ENCODE results near the gene CYB561A3. TPM values are rescaled to one million over a fixed set of nuclear protein-coding genes. Genes with fewer than 3 reads are reported as not detected.

CYB561A3 gene
- total RNA-seq, 1 experiment from 2014 or later: 96.9 TPM

DNA sequence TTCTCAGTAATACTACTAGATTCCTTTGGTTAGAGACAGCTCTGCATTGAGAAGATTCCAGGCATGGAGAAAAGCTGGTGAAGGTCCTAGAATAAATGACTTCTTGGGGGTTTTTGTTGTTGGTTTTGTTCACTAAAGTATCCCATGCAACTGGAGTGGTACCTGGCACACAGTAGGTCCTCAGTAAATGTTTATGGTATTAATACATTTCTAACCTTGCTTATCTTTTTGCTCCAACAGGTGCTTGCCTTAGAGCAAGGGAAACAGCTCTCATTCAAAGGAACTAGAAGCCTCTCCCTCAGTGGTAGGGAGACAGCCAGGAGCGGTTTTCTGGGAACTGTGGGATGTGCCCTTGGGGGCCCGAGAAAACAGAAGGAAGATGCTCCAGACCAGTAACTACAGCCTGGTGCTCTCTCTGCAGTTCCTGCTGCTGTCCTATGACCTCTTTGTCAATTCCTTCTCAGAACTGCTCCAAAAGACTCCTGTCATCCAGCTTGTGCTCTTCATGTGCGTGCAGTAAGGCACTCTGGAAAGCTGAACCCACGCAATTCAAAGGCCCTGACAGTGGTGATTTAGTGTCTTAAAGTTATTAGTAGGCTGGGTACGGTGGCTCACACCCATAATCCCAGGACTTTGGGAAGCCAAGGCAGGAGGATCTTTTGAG, 2.5 kb upstream of the CYB561A3 start:
- no peaks in the 10 kb centered on the region for H3K9me3 ChIP-seq (ENCODE audit: insufficient read depth, low read depth)
- intact Hi-C loops (cut with micrococcal nuclease; ENCODE audit: unreplicated experiment): no loop called here
- peak overlapping the region; percentile 94 for H3K4me2 ChIP-seq
- no peak for DNase-seq
- no TSS peak for BruUV-seq (replicated peaks)
- no peaks in the 10 kb centered on the region for H3K9me2 ChIP-seq (ENCODE audit: insufficient read depth)
- H3K79me2 ChIP-seq (ENCODE audit: low read depth): peaks cover 43% of the 10 kb centered on the region
- peak overlapping the region; percentile 86; the same call in 1 of the 2 replicates for H3K4me3 ChIP-seq
- H2AFZ ChIP-seq: no peak overlapping the region
- no peaks in the 10 kb centered on the region for H3K27me3 ChIP-seq (ENCODE audit: insufficient read depth, low read depth)
- peaks cover 20% of the 10 kb centered on the region for H3K4me1 ChIP-seq (replicated peaks; ENCODE audit: insufficient read depth)
- peaks cover 43% of the 10 kb centered on the region for H3K36me3 ChIP-seq (ENCODE audit: low read depth)
- H3F3A ChIP-seq (ENCODE audit: insufficient read depth, low read depth): peaks cover 23% of the 10 kb centered on the region
- no peak overlapping the region for H3K27ac ChIP-seq
- TF ChIP-seq, protein P1, sequence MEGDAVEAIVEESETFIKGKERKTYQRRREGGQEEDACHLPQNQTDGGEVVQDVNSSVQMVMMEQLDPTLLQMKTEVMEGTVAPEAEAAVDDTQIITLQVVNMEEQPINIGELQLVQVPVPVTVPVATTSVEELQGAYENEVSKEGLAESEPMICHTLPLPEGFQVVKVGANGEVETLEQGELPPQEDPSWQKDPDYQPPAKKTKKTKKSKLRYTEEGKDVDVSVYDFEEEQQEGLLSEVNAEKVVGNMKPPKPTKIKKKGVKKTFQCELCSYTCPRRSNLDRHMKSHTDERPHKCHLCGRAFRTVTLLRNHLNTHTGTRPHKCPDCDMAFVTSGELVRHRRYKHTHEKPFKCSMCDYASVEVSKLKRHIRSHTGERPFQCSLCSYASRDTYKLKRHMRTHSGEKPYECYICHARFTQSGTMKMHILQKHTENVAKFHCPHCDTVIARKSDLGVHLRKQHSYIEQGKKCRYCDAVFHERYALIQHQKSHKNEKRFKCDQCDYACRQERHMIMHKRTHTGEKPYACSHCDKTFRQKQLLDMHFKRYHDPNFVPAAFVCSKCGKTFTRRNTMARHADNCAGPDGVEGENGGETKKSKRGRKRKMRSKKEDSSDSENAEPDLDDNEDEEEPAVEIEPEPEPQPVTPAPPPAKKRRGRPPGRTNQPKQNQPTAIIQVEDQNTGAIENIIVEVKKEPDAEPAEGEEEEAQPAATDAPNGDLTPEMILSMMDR (conservative IDR thresholded peaks at IDR 0.05): no peak
- TF ChIP-seq EZH2 (IDR thresholded peaks at IDR 0.05; ENCODE audit: low read depth): no peak
- CTCF ChIA-PET: no interaction called here
- POLR2A ChIA-PET (ENCODE audit: unreplicated experiment): no interaction called here
- H4K20me1 ChIP-seq (ENCODE audit: insufficient read depth): no peaks in the 10 kb centered on the region

DNA sequence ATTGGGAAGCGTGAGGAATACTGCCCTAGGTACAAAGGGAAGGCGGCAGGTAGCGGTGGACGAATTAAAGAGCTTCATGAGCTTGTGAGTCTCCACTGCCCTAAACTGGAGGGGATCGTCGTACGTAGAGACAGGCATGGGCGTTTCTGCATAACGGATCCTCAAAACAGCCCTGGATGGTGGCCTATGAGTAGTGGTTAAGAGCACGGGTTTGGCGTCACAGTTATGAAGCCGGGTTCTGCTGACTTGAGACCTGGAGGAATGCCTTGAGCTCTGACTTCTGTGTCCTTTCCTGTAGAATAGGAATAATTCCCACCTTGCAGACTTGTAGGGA, 827 bp upstream of the CYB561A3 start:
- BruUV-seq (replicated peaks): TSS peak; percentile 62
- H4K20me1 ChIP-seq (ENCODE audit: insufficient read depth): no peaks in the 10 kb centered on the region
- ChIA-PET POLR2A (ENCODE audit: unreplicated experiment) (interaction anchor here (0.6 to 1.7 kb wide), 7 partner anchors 23 to 1463 kb away, joined by 3 to 13 read pairs (median 3); partner anchors contain the start of genes CPSF7, SDHAF2, TMEM109 and TMEM216), CTCF (interaction anchor here (0.7 to 4.3 kb wide), 6 partner anchors 14 to 258 kb away, joined by 3 to 31 read pairs (median 4); partner anchors contain the start of genes CPSF7, SDHAF2 and TMEM216)
- H3K9me2 ChIP-seq (ENCODE audit: insufficient read depth): no peaks in the 10 kb centered on the region
- intact Hi-C loops (cut with micrococcal nuclease; ENCODE audit: unreplicated experiment): loop anchor here (2.0 kb wide), 1 partner anchor 22 kb away; no protein-coding TSS in a partner anchor
- TF ChIP-seq EZH2 (IDR thresholded peaks at IDR 0.05; ENCODE audit: low read depth): no peak
- DNase-seq: peak in 1 of 2 experiments; percentile 57
- H3K27me3 ChIP-seq (ENCODE audit: insufficient read depth, low read depth): no peaks in the 10 kb centered on the region
- peak overlapping the region; percentile 96 for H2AFZ ChIP-seq
- H3K27ac ChIP-seq: peak overlapping the region; percentile 93
- peaks cover 23% of the 10 kb centered on the region for H3F3A ChIP-seq (ENCODE audit: insufficient read depth, low read depth)
- peaks cover 43% of the 10 kb centered on the region for H3K79me2 ChIP-seq (ENCODE audit: low read depth)
- peaks cover 20% of the 10 kb centered on the region for H3K4me1 ChIP-seq (replicated peaks; ENCODE audit: insufficient read depth)
- peak overlapping the region; percentile 86 for H3K4me3 ChIP-seq
- H3K9me3 ChIP-seq (ENCODE audit: insufficient read depth, low read depth): no peaks in the 10 kb centered on the region
- peaks cover 30% of the 10 kb centered on the region for H3K36me3 ChIP-seq (ENCODE audit: low read depth)
- peak overlapping the region; percentile 94 for H3K4me2 ChIP-seq

DNA sequence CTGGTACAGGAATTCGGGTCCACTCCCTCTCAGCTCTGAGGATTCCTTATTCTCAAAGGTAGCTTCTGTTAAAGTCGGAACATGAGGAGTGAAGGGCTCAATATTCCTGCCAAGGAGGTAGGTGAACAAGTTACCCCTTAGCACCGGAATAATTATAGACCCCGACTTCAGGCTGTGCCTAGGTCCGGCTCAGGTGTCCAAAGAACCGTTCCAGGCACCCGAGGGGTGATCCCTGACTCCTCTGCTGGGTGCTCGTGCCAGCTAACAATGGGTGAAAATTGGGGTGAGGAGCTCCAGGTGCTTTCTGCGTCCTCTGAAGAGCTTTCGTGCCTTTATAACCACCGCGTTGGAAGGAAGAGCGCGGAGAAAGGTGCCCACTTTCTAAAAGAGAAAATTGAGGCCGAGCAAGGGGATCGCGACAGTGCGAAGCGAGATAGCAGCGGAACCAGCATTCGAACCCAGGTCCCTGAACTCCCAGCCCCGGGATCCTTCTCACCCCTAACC, 393 bp downstream of the CYB561A3 start:
- Histone ChIP-seq H3K9me2 (ENCODE audit: insufficient read depth) (no peaks in the 10 kb centered on the region), H3K9me3 (ENCODE audit: insufficient read depth, low read depth) (no peaks in the 10 kb centered on the region), H2AFZ (peak overlapping the region; percentile 96), H3K27me3 (ENCODE audit: insufficient read depth, low read depth) (no peaks in the 10 kb centered on the region), H3K4me2 (peak overlapping the region; percentile 94), H3K36me3 (ENCODE audit: low read depth) (peaks cover 21% of the 10 kb centered on the region), H3F3A (ENCODE audit: insufficient read depth, low read depth) (peaks cover 23% of the 10 kb centered on the region), H3K27ac (no peak overlapping the region), H3K4me3 (peak overlapping the region; percentile 86), H3K4me1 (replicated peaks; ENCODE audit: insufficient read depth) (peaks cover 20% of the 10 kb centered on the region), H3K79me2 (ENCODE audit: low read depth) (peaks cover 43% of the 10 kb centered on the region), H4K20me1 (ENCODE audit: insufficient read depth) (no peaks in the 10 kb centered on the region)
- intact Hi-C loops (cut with micrococcal nuclease; ENCODE audit: unreplicated experiment): loop anchor here (1.0 to 2.0 kb wide), 2 partner anchors 25 to 32 kb away; partner anchors contain the start of gene TMEM216
- ChIA-PET CTCF (interaction anchor here (0.7 to 4.3 kb wide), 3 partner anchors 16 to 31 kb away, joined by 3 to 31 read pairs (median 5); partner anchors contain the start of gene TMEM216), POLR2A (ENCODE audit: unreplicated experiment) (interaction anchor here (0.5 to 1.7 kb wide), 10 partner anchors 8 to 745 kb away, joined by 3 to 13 read pairs (median 5); partner anchors contain the start of gene TMEM216)
- BruUV-seq (replicated peaks): TSS peak; percentile 63
- no peak for TF ChIP-seq EZH2 (IDR thresholded peaks at IDR 0.05; ENCODE audit: low read depth)
- TF ChIP-seq, protein P1 (conservative IDR thresholded peaks at IDR 0.05): no peak
- peak in 1 of 2 experiments; percentile 11 for DNase-seq

Data from PC-9 (cell line).